Heart left ventricle (tissue), 16 donors: ENCODE measurements around the gene CIRBP. TPM values are rescaled to one million over a fixed set of nuclear protein-coding genes. Genes with fewer than 3 reads are reported as not detected.
A peak's percentile ranks its signal among the peaks of the same experiment; 100 is the strongest.
"Not testable (repeated sequence)": the region's sequence is repeated elsewhere in the genome, so short reads cannot be mapped to it uniquely, and the experiment has no call there.

Source experiments
- ATAC-seq, 4 donors: fragments of 200-7000 bp; cut with Tn5 transposase; one replicate each; pipeline ENCODE4 v1.9.1; 2020 to 2022; ENCODE audit warnings: moderate library complexity in 4 of 4, mild to moderate bottlenecking in 3 of 4, moderate number of reproducible peaks in 1 of 4
- DNase-seq, 5 donors: peaks; one replicate each; pipeline ENCODE4 v3.0.0-alpha.2; 2020
- H3K27ac ChIP-seq, 12 donors: fragments of 200-600 bp; sonication (generic) in 4 of 12; one replicate each; pipeline versions ENCODE4 v1.5.0 to v1.8.0; 2016 to 2022; ENCODE audit warnings: mild to moderate bottlenecking in 2 of 12
- H3K27me3 ChIP-seq, 9 donors: fragments of 200-600 bp; sonication (generic) in 2 of 9; one replicate each; pipeline versions ENCODE4 v1.5.1 to v1.8.0; 2016 to 2022; ENCODE audit warnings: mild to moderate bottlenecking in 3 of 9
- H3K36me3 ChIP-seq, 9 donors: fragments of 200-600 bp; sonication (generic) in 2 of 9; one replicate each; pipeline versions ENCODE4 v1.5.0 to v1.8.0; 2018 to 2022; ENCODE audit warnings: mild to moderate bottlenecking in 2 of 9
- H3K4me1 ChIP-seq, 12 donors: fragments of 200-600 bp; sonication (generic) in 4 of 12; one replicate each; pipeline versions ENCODE4 v1.5.0 to v1.8.0; 2016 to 2022; ENCODE audit warnings: mild to moderate bottlenecking in 3 of 12
- H3K4me3 ChIP-seq, 12 donors: fragments of 200-600 bp; sonication (generic) in 4 of 12; one replicate each; pipeline versions ENCODE4 v1.5.0 to v1.8.0; 2017 to 2022; ENCODE audit warnings: mild to moderate bottlenecking in 9 of 12, moderate library complexity in 4 of 12
- H3K9me3 ChIP-seq, 12 donors: fragments of 200-600 bp; sonication (generic) in 4 of 12; one replicate each; pipeline versions ENCODE4 v1.5.0 to v1.8.0; 2016 to 2022; ENCODE audit warnings: mild to moderate bottlenecking in 1 of 12
- CTCF ChIP-seq, 12 donors: fragments of 200-600 bp; sonication (generic) in 4 of 12; IDR thresholded peaks; one replicate each; pipeline versions ENCODE4 v1.5.0 to v1.8.0; 2018 to 2022; ENCODE audit warnings: antibody characterized with exemption in 12 of 12, mild to moderate bottlenecking in 5 of 12
- POLR2A ChIP-seq, 2 donors: fragments of 450-650 bp; IDR thresholded peaks; one replicate each; pipeline ENCODE4 v1.6.1; 2017; ENCODE audit warnings: antibody characterized with exemption in 2 of 2, mild to moderate bottlenecking in 2 of 2, moderate library complexity in 2 of 2
- WGBS, 4 donors: extraction: QIAGEN DNeasy Blood & Tissue Kit in 2 of 4; methylation state at CpG; one replicate each; pipeline versions ENCODE4 v1.1.5 to v1.1.7; 2013 to 2018; 5-methylcytosine and 5-hydroxymethylcytosine counted together
- intact Hi-C, 10 donors: fragments of 100-400 bp; cut with DNase I; formaldehyde crosslinking; loops; one replicate each; pipeline versions ENCODE4 v1.11.1 to v1.14.2; 2022
- polyA plus RNA-seq, 2 donors: library from polyadenylated mRNA; stranded (reverse); fragments of 200-250 nt; gene quantifications; one replicate each; pipeline ENCODE4 v1.2.3, GENCODE V29; 2013
- total RNA-seq, 9 donors: library from RNA; depleted of rRNA in 2 of 9; stranded (reverse); fragments of >200 nt in 2 of 9; fragmentation: NEBNext Ultra II Directional in 3 of 9; extraction: Animal tissue kit (Norgen Biotek cat#: 25700) in 3 of 9; gene quantifications; one replicate each; pipeline versions ENCODE4 v1.1.0 to v1.2.4, GENCODE V29; 2016 to 2023
- donor health status: ischemic (EF 13 %, LVEDD 7.1; RV severe dilation, severe dysfunction).
- donor health status: healthy with polysubstance abuse.
- donor health status: DM: no; HTN: yes; CAD: no.
- donor health status: DM: no; HTN: no; CAD: no.
- donor health status: ischemic (EF 25% LVEDD 6.9; RV normal size, moderate dysfunction).
- donor health status: ischemic (EF 25% LVEDD 5.7; RV mildly dilated, moderate dysfunction).
- donor health status: healthy.
- donor health status: DM: yes; HTN: yes; CAD: no.
- donor health status: ischemic (EF 35%, LVEDD 5.7; RV mildly dilated, moderate dysfunction).
- donor health status: nonischemic (EF 11% LVEDD 7.7; RV severe dilation, severe dysfunction).
- donor health status: DM: yes; HTN: yes; CAD: no.
- donor health status: PGD.
- donor health status: ischemic (EF 29% LVEDD 5.4; RV normal size, mild dysfunction).
- donor health status: nonischemic (EF 23%, LVEDD 6.1; RV moderate dilation, normal function).

The CIRBP gene
- total and polyA plus RNA-seq, 11 donors: 149 to 425 (median 269) TPM

GRCh38 chr19:1243768-1244692, 25.1 kb upstream of the CIRBP start:
- ATAC-seq: peak; percentile 35 to 56 (median 36)
- peak; percentile 89 to 94 (median 92) for DNase-seq
- intact Hi-C loops: loop anchor here (1.0 to 10.0 kb wide), 5 partner anchors 22 to 319 kb away; partner anchors contain the start of gene ARID3A (in 1 of the 10)
- TF ChIP-seq CTCF (IDR thresholded peaks at IDR 0.05) (peak; percentile 90 to 99 (median 94)), POLR2A (IDR thresholded peaks at IDR 0.05) (peak in 1 of 2 donors; percentile 35)
- WGBS, 4 donors: 38 to 71% (median 39%) methylated on average over 7 to 33 of the region's 33 CpGs
- Histone ChIP-seq H3K27me3 (no peaks in the 10 kb centered on the region), H3K36me3 (peaks cover 0 to 3% (median 0%) of the 10 kb centered on the region in 9 donors), H3K27ac (peak overlapping the region; percentile 91 to 100 (median 99)), H3K9me3 (no peaks in the 10 kb centered on the region), H3K4me3 (peak overlapping the region in 10 of 12 donors; percentile 3 to 99 (median 92)), H3K4me1 (peaks cover 15 to 84% (median 74%) of the 10 kb centered on the region in 12 donors)

- WGBS, 4 donors: 12 to 22% (median 16%) methylated on average over 8 to 31 of the region's 31 CpGs
- peak overlapping the region; percentile 91 to 100 (median 99) for H3K27ac ChIP-seq
- no peaks in the 10 kb centered on the region for H3K27me3 ChIP-seq
- no peaks in the 10 kb centered on the region for H3K9me3 ChIP-seq
- DNase-seq: peak; percentile 80 to 92 (median 91)
- intact Hi-C loops: loop anchor here (1.0 to 10.0 kb wide), 5 partner anchors 21 to 320 kb away; partner anchors contain the start of gene ARID3A (in 1 of the 10)
- TF ChIP-seq CTCF (IDR thresholded peaks at IDR 0.05) (peak in 1 of 12 donors; percentile 1), POLR2A (IDR thresholded peaks at IDR 0.05) (no peak)
- peak overlapping the region in 9 of 12 donors; percentile 3 to 97 (median 34) for H3K4me3 ChIP-seq
- ATAC-seq: peak; percentile 22 to 30 (median 26)
- peaks cover 15 to 80% (median 70%) of the 10 kb centered on the region in 12 donors for H3K4me1 ChIP-seq
- peaks cover 0 to 5% (median 1%) of the 10 kb centered on the region in 9 donors for H3K36me3 ChIP-seq
These were observed 24.3 kb upstream of the CIRBP start for GRCh38 chr19:1244693-1245451.

GRCh38 chr19:1245494-1246264, 23.5 kb upstream of the CIRBP start:
- ATAC-seq (peak; percentile 35 to 52 (median 49)), DNase-seq (peak; percentile 82 to 95 (median 86))
- intact Hi-C loops: loop anchor here in 2 of 10 donors (2.0 to 10.0 kb wide), 2 partner anchors 21 to 321 kb away; partner anchors contain the start of gene ARID3A (in 1 of the 2)
- H3K4me1 ChIP-seq: peaks cover 15 to 72% (median 65%) of the 10 kb centered on the region in 12 donors
- H3K27ac ChIP-seq: peak overlapping the region; percentile 91 to 100 (median 99)
- peak in 1 of 2 donors; percentile 51 for TF ChIP-seq POLR2A (IDR thresholded peaks at IDR 0.05)
- no peak for TF ChIP-seq CTCF (IDR thresholded peaks at IDR 0.05)
- H3K4me3 ChIP-seq: peak overlapping the region in 4 of 12 donors; percentile 9 to 97 (median 44)
- 33 to 49% (median 45%) methylated on average over 18 to 26 of the region's 26 CpGs for WGBS, 4 donors
- peaks cover 0 to 12% (median 4%) of the 10 kb centered on the region in 9 donors for H3K36me3 ChIP-seq
- H3K9me3 ChIP-seq: no peaks in the 10 kb centered on the region
- no peaks in the 10 kb centered on the region for H3K27me3 ChIP-seq

GRCh38 chr19:1246265-1247087, 22.7 kb upstream of the CIRBP start:
- Histone ChIP-seq H3K27ac (peak overlapping the region; percentile 74 to 100 (median 99)), H3K36me3 (peaks cover 0 to 16% (median 8%) of the 10 kb centered on the region in 9 donors), H3K4me3 (peak overlapping the region in 1 of 12 donors; percentile 0), H3K4me1 (peaks cover 10 to 72% (median 59%) of the 10 kb centered on the region in 12 donors)
- WGBS, 4 donors: 60 to 68% (median 64%) methylated on average over 25 to 27 of the region's 27 CpGs
- peak in 3 of 5 donors; percentile 39 to 72 (median 54) for DNase-seq
- not testable (repeated sequence) for H3K9me3 ChIP-seq, ATAC-seq, H3K27me3 ChIP-seq
- intact Hi-C loops: loop anchor here in 1 of 10 donors (10.0 kb wide), 1 partner anchor 322 kb away; the partner anchor contains the start of gene ARID3A
